ENCODE results near the gene CRAMP1. TPM values are rescaled to one million over a fixed set of nuclear protein-coding genes. Genes with fewer than 3 reads are reported as not detected.
A peak's percentile ranks its signal among the peaks of the same experiment; 100 is the strongest.

The CRAMP1 gene
- total RNA-seq, 1 experiment from 2014 or later, result 33.0 TPM

GRCh38 chr16:1674751-1675664, 62.8 kb downstream of the CRAMP1 start:
- BruUV-seq (replicated peaks), result no TSS peak
- Histone ChIP-seq H3K9me3 (ENCODE audit: low read depth, low read length, poor library complexity, severe bottlenecking) (no peaks in the 10 kb centered on the region), H3K36me3 (ENCODE audit: insufficient read depth, low read length, poor library complexity, severe bottlenecking) (peaks cover 40% of the 10 kb centered on the region), H3K27ac (ENCODE audit: low read depth, low read length, poor library complexity, severe bottlenecking) (no peak overlapping the region), H3K27me3 (replicated peaks; ENCODE audit: insufficient read depth, low read depth, low read length, poor library complexity) (no peaks in the 10 kb centered on the region), H3K4me1 (ENCODE audit: insufficient read depth, low read length, poor library complexity, severe bottlenecking) (peaks cover 14% of the 10 kb centered on the region), H3K4me3 (ENCODE audit: low read depth, low read length, poor library complexity, severe bottlenecking) (no peak overlapping the region)
- POLR2A ChIA-PET (ENCODE audit: low non-redundant PET), result interaction anchor here (0.6 kb wide), 1 partner anchor 634 kb away, joined by 11 read pairs; no protein-coding TSS in a partner anchor
- DNase-seq (ENCODE audit: low spot score), result no peak
- TF ChIP-seq CTCF (conservative IDR thresholded peaks at IDR 0.05; ENCODE audit: low read depth, low read length), result no peak
- no peak for TF ChIP-seq EZH2 (IDR thresholded peaks at IDR 0.05; ENCODE audit: borderline replicate concordance, low read depth, low read length, poor library complexity, severe bottlenecking)
- CTCF ChIA-PET, result no interaction called here
- intact Hi-C loops (cut with micrococcal nuclease; ENCODE audit: unreplicated experiment), result no loop called here

DNA sequence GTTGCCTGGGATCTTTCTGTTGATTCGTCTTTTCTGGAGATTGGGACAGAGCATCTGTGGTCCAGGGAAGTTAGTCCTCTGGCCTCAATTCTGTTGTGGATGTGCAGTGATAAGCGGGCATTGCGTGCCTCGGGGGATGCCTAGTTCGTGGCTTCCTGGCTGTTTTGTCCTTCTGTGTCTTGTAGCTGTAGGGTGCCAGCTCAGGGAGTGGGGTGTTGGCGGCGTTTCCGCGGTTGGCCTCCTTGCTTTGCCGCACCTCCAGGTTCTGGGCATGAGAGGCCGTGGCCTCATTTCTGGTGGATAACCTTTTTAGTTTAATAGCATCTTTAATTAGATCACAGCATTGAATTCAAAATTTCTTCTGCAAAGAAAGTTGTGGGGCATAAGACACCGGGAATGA, 64.5 kb downstream of the CRAMP1 start:
- BruUV-seq (replicated peaks), result no TSS peak
- Histone ChIP-seq H3K27ac (ENCODE audit: low read depth, low read length, poor library complexity, severe bottlenecking) (no peak overlapping the region), H3K27me3 (replicated peaks; ENCODE audit: insufficient read depth, low read depth, low read length, poor library complexity) (no peaks in the 10 kb centered on the region), H3K9me3 (ENCODE audit: low read depth, low read length, poor library complexity, severe bottlenecking) (no peaks in the 10 kb centered on the region), H3K4me1 (ENCODE audit: insufficient read depth, low read length, poor library complexity, severe bottlenecking) (peaks cover 18% of the 10 kb centered on the region), H3K36me3 (ENCODE audit: insufficient read depth, low read length, poor library complexity, severe bottlenecking) (peaks cover 28% of the 10 kb centered on the region), H3K4me3 (ENCODE audit: low read depth, low read length, poor library complexity, severe bottlenecking) (no peak overlapping the region)
- intact Hi-C loops (cut with micrococcal nuclease; ENCODE audit: unreplicated experiment), result no loop called here
- DNase-seq (ENCODE audit: low spot score), result no peak
- no peak for TF ChIP-seq EZH2 (IDR thresholded peaks at IDR 0.05; ENCODE audit: borderline replicate concordance, low read depth, low read length, poor library complexity, severe bottlenecking)
- CTCF ChIA-PET, result no interaction called here
- POLR2A ChIA-PET (ENCODE audit: low non-redundant PET), result no interaction called here

GRCh38 chr16:1677339-1677738, 65.2 kb downstream of the CRAMP1 start:
- no TSS peak for BruUV-seq (replicated peaks)
- Histone ChIP-seq H3K36me3 (ENCODE audit: insufficient read depth, low read length, poor library complexity, severe bottlenecking) (peaks cover 22% of the 10 kb centered on the region), H3K4me1 (ENCODE audit: insufficient read depth, low read length, poor library complexity, severe bottlenecking) (peaks cover 18% of the 10 kb centered on the region), H3K9me3 (ENCODE audit: low read depth, low read length, poor library complexity, severe bottlenecking) (no peaks in the 10 kb centered on the region), H3K27me3 (replicated peaks; ENCODE audit: insufficient read depth, low read depth, low read length, poor library complexity) (no peaks in the 10 kb centered on the region), H3K27ac (ENCODE audit: low read depth, low read length, poor library complexity, severe bottlenecking) (peak overlapping the region; percentile 23), H3K4me3 (ENCODE audit: low read depth, low read length, poor library complexity, severe bottlenecking) (peak overlapping the region; percentile 87)
- ChIA-PET POLR2A (ENCODE audit: low non-redundant PET) (no interaction called here), CTCF (interaction anchor here (0.5 kb wide), 1 partner anchor 297 kb away, joined by 4 read pairs; no protein-coding TSS in a partner anchor)
- intact Hi-C loops (cut with micrococcal nuclease; ENCODE audit: unreplicated experiment), result no loop called here
- TF ChIP-seq EZH2 (IDR thresholded peaks at IDR 0.05; ENCODE audit: borderline replicate concordance, low read depth, low read length, poor library complexity, severe bottlenecking), result no peak
- TF ChIP-seq CTCF (conservative IDR thresholded peaks at IDR 0.05; ENCODE audit: low read depth, low read length), result no peak
- DNase-seq (ENCODE audit: low spot score), result no peak

Data from A673 (cell line).